NCI-H446 (cell line): ENCODE results near the gene MYO9B.
A peak's percentile ranks its signal among the peaks of the same experiment; 100 is the strongest.
"Not testable (repeated sequence)": the region's sequence is repeated elsewhere in the genome, so short reads cannot be mapped to it uniquely, and the experiment has no call there.

ENCODE experiments used
- DNase-seq, 2 experiments: peaks; one replicate each; lab custom pipeline; 2025; lab: John Stamatoyannopoulos, UW

MYO9B gene

DNA sequence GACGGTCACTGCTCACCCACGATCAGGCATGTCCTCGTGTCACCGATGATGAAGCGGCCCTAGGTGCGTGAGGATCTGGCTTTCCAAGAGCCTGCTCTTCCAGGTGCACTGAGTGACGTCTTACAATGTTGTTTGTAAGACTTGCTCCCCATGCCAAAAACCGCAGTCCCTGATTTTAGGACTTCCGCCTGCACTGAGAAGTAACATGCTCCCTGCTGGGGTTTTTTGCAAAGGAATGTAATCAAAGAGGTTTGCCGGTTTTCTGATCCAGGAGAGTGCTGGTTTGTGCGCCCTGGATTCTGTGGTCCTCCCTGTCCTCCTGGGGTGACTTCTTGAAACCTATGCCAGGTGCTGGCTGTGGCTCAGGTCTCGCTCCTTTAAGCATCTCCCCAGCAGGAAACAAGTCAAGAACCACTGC is 38.8 kb downstream of the MYO9B start:
- no peak for DNase-seq

DNA sequence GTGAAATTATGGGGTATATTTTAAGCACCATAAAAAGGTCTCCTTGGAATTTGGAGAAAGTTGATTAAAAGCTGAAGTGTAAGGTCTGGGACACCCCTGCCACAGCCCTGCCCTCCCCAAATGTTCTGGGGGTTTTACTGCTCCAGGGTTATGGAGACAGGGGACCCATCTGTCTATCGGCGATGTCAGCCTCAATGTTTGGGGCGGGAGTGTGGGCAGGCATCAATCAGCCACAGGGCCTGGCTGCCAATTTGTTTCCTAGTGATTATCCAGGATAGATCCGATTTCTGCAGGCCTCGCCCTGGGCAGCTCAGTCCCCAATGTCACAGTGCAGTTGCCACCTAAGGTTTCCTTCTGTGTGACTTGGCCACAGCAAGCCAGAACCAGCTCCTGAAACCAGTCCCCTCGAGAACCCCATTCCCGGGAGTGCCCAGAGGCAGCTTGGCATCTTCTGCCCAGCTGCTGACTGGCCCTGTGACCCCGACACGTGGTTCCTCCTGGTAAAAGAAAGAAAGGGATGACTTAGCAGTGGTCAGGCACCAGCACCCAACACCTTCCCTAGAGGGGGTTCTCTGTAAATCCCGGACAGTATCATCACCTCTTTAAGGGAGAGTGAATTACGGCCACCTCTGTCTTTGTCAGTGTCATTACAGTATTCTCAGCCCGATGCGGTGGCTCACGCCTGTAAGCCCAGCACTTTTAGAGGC is 41.6 kb downstream of the MYO9B start:
- DNase-seq = no peak

DNA sequence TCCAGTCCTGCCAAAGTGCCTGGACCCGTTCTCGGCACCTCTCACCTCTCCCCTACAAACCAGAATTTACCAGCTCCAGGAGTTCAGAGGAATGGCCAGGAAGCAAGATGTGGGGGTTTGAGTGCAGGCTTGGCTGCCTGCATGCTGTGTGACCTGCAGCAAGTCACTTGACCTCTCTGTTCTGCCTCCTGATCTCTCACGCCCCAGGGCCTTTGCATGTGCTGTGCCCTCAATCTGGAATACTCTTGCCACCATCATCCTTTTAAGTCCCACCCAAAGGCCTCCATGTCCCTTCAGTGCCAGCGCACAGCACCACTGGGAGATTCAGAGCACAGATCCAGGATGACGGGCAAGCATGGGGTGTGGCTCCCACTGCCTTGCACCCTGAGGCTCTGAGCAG is 43.4 kb downstream of the MYO9B start:
- DNase-seq = no peak

DNA sequence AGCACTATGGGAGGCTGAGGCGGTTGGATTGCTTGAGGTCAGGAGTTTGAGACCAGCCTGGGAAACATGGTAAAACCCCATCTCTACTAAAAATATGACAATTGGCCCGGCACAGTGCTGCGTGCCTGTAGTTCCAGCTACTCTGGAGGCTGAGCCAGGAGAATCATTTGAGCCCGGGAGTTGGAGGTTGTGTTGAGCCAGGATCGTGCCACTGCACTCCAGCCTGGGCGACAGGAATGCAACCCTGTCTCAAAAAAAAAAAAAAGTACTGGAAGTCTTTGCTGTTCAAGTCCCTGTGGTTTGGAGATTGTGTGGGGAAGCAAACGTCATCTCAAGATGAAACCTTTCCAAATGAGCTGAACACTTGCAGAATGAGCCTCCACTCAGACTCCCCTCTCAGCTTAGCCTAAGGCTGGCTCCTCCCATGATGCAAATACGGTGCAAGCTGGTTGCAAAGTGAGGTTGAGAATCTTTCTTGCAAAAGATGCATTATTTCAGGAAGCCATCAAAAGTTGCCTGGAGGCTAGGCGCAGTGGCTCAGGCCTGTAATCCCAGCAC is 46.2 kb downstream of the MYO9B start:
- DNase-seq = no peak

DNA sequence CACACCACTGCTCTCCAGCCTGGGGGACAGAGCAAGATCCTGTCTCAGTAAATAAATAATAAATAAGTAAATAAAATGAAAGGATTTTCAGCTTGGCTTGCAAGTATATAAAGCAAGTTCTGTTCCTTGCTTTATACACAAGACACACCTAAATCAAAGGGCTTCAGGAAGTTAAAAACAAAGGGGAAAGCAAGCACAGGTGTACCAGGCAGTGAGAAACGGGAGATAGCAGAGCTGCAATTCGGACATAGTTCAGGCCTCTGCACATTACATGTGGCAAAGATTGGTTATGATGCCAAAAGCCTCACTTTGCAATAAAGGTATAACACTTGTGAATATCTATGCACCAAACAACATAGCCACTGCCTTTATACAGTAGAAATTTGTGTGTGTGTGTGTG is 47.5 kb downstream of the MYO9B start:
- no peak for DNase-seq

DNA sequence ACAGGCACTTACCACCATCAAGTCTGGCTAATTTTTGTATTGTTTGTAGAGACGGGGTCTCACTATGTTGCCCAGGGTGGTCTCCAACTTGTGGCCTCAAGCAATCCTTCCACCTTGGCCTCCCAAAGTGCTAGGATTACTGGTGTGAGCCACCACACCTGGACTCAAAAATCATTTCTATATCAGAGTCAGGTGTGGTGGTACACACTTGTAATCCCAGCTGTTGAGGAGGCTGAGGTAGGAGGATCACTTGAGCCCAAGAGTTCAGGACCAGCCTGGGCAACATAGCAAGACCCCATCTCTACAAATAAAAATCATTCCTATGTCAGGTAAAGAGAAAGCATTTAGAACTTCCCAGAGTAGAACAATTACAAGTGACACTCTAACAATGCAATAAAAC is 48.4 kb downstream of the MYO9B start:
- DNase-seq = no peak

DNA sequence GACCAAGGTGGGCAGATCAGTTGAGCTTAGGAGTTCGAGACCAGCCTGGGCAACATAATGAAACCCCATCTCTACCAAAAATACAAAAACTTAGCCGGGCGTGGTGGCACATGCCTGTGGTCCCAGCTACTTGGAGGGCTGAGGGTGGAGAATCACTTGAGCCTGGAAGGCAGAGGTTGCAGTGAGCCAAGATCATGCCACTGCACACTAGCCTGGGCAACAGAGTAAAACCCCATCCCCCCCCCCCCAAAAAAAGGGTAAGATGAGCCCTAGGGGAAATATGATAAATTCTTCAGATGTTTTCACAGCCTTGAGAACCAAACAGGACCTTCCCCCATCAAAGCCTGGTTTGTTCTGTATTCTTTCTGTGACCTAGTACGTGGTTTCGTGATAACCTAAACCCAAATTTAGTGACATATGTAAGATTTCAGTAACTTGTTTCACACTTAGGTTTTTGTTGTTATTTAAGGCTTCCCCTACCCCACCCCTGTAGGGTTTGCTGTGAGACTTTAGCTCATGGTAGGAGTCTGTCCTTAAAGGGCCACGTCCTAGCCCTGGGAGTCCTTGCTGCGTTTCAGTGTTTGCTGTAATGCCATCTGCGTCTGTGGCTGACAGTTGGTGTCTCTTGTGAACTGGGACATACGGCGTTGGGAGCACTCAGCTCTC is 49.6 kb downstream of the MYO9B start:
- no peak for DNase-seq

DNA sequence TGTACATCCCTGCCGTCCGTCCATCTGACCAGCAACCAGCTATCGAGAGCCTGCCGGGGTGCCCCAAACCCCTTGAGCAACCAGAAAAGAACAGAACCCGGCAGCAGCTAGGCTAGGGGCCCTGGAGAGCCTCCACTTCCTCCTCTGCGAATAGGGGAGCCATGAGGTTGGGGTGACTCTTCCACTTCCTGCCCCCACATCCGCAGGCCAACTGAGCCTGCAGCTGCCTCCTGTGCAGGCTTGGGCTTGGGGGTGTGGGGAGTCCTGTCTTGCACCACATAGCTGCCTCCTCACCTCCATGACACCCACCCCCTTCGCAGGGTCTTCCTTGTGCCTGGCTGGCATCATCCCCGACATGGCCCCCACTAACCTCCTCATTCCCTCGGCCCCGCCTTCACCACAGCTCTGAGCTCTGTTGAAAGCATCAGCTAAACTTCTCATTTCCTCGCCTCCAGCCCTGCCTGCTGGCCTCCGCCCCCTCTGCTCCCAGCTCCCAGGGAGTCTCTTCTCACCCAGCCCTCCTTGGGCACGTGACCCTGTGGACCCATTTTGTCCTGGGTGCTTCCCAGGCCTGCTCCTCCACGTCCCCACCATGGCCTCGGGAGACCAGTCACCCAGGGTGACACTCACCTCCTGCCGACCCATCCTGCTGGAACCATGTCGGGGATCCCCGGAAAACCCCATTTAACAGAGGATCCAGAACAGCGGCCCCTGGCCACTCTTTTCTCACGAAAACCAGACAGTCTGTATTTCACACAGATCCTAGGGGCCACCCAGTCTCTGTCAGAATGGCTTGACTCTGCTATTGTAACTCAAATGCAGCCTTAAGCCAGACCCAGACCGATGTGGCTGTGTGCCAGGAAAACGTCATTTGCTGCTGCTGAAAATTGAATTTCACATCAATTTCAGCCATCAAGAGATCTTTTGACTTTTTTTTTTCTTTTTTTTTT is 50.4 kb downstream of the MYO9B start:
- DNase-seq = peak in 1 of 2 experiments; percentile 26

DNA sequence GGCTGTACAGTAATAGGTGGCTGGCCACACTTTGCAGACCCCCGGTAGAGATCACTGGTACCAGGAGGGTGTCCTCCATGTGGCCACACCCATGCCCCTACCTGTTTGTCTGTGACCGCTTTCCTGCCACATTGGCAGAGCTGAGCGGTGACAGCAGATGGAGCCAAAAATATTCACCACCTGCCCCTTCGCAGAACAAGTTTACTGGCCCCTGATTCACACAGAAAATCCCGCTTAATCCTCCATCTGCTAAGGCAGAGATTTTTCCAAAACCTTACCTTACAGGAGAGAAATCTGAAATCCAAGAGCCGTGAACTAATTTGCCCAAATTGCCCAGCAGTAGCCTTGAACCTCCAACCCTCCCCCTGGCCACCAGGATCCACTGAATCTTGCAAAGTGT is 52.1 kb downstream of the MYO9B start:
- DNase-seq = no peak

DNA sequence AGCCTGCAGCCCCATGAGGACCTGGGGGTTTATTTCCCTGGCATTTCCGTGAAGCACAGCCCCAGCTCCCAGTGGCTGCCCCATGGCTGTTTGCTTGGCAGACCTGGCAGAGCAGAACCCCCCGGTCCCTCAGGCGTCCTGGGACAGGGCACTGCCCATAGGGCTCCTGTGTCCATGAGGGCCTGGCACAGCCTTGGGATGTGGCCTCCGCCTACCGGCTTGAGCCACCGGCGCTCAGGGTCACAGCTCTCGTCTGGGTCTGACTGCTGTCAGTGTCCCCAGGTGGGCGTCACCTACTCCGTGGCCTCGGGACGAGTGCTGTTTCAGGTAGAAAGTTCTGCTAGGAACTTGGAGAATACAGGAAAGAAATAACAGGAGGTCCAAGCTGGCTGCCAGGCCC is 52.8 kb downstream of the MYO9B start:
- no peak for DNase-seq

DNA sequence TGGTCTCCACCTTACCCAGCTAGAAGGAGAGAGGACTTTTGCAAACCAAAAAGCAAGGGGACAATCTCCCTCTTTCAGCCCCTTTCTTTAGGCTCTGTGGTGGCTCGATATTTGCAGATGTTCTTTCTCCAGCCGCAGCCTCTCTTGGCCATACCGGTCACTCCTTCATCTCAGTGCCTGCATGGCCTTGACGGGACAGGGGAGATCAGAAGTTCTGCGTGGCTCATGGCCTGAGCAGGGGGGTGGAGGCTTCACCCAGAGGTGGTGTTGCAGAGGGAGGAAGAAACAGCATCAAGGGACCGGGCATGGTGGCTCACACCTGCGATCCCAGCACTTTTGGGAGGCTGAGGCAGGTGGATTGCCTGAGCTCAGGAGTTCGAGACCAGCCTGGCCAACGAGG is 53.2 kb downstream of the MYO9B start:
- DNase-seq = no peak

DNA sequence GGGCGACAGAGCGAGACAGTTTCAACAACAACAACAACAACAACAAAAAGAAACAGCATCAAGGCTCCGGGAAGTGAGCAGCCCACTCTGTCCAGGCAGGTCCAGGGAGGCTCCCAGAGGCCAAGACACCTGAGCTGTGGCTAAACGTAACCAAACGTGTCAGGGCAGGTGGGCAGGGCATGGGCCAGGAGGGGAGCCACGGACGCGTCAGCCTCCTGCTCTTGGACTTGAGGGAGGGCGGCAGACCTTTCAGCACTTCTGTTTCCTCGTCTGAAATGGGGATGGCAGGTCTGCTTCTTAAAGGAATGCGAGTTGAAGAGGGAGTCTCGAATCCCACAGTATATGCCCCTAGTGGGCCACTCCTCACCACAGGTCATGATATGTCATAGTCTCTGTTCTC is 53.8 kb downstream of the MYO9B start:
- DNase-seq = no peak

DNA sequence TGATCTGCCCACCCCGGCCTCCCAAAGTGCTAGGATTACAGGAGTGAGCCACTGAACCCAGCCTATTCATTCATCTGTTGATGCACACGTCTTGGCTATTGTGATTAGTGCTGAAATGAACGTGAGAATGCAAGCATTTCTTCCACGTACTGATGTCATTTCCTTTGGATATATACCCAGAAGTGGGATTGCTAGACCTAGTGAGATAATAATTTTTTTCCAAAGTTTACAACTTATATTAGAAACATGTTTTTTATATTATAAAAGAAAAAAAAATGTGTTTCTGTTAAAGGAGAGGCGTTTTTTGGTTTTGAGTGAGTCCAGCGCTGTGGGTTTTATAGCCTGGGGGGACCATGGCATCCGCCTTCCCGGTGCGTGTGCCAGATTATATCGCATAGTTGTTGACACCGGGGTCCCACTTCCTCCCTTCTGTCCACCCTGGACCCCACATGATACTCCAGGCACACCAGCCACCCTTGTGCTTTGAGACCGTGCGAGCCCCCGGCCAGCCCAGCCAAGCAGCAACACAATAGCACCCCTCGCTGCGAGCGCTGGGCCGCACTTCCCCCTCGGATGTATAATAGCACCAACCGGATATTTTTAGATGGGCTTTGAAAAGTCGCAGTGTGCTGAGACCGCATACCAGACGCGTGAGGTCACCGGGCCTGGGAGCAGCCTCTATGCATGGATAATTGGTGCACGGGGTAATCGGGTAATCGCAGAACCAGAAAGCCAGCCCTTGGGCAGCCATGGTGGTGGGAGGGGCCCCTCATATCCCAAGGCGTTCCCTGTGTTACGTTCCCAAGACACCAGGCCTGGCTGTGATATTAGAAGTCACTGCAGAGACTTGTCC is 59.6 kb downstream of the MYO9B start:
- DNase-seq = peak in 1 of 2 experiments; percentile 35

DNA sequence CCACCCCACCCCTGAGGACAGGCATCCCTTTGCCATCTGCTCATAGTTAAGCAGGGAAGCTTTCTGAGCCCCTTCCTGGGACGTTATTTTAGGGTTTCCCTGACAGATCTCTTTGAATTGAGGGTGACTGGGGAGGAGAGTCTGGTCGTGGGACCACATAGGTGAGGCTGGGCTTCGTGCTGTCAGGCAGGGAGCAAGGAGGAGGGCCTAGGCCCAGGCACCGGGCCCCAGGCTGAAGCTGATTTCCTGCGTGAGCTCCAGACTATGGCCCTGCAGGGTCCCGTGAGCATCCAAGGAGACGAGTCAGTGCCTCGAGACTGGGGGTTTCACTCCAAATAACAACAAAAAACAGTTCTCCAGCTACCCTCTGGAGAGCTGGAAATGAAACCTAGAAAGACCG is 60.4 kb downstream of the MYO9B start:
- DNase-seq = no peak

DNA sequence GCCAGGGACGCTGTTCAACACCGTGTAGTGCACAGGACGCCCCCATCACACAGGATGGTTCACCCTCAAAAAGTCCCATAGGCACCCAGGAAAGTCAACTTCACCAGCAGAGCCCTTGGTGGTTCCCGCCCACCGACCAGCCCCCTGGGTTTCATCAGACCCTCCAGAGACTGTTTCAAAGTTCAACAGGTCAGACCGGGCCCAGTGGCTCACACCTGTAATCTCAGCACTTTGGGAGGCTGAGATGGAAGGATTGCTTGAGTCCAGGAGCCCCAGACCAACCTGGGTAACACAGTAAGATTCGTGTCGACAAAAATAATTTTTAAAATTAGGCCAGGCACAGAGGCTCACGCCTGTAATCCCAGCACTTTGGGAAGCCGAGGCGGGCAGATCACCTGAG is 61.0 kb downstream of the MYO9B start:
- DNase-seq = no peak

DNA sequence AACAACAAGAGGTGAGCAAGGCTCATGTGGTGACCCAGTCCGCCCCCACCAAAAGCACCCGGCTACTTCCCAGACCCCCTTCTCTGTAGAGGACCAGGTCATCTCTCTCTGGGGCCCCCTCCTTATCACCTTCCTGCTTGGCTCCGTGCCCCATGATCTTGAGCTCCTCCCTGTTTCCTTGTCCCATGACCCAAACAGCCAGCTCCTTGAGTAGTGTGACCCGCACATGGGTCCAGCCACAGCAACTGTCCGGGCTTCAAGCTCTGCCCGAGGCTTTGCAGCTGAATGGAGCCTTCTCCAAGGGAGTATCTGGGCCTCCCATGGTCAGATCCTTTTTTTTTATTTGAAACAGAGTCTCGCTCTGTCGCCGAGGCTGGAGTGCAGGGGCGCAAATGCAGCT is 61.8 kb downstream of the MYO9B start:
- DNase-seq = no peak

DNA sequence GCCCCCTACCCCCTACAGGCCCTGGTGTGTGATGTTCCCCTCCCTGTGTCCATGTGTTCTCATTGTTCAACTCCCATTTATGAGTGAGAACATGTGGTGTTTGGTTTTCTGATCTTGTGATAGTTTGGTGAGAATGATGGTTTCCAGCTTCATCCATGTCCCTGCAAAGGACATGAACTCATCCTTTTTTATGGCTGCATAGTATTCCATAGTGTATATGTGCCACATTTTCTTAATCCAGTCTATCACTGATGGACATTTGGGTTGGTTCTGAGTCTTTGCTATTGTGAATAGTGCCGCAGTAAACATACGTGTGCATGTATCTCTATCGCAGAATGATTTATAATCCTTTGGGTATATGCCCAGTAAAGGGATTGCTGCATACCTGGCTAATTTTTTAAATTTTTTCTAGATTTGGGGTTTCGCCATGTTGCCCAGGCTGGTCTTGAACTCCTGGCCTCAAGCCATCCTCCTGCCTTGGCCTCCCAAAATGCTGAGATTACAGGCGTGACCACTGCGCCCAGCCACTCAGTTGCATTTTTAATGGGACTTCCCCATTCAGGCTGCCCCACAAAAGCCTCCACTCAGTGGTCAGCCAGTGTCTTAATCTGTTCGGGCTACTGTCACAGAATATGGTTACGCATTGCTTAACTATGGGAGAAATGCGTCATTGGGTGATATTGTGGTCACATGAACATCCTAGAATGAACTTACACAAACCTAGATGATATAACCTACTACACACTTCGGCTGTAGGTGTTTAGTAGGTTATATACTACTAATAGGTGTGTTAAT is 62.7 kb downstream of the MYO9B start:
- DNase-seq = not testable (repeated sequence)

DNA sequence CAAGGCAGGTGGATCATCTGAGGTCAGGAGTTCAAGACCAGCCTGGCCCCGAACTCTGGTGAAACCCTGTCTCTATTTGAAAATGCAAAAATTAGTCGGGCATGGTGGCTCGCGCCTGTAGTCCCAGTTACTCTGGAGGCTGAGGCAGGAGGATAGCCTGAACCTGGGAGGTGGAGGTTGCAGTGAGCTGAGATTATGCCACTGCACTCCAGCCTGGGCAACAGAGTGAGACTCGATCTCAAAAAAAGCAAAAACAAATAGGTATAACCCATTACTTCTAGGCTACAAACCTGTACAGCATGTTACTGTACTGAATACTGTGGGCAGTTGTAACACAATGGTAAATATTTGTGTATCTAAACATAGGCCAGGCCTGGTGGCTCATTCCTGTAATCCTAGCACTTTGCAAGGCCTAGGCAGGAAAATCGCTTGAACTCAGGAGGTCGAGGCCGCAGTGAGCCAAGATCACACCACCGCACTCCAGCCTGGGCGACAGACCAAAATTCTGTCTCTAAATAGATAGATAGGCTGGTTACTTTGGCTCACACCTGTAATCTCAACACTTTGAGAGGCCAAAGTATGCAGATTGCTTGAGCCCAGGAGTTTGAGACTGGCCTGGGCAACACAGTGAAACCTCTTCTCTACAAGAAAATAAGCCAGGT is 63.5 kb downstream of the MYO9B start:
- no peak for DNase-seq

DNA sequence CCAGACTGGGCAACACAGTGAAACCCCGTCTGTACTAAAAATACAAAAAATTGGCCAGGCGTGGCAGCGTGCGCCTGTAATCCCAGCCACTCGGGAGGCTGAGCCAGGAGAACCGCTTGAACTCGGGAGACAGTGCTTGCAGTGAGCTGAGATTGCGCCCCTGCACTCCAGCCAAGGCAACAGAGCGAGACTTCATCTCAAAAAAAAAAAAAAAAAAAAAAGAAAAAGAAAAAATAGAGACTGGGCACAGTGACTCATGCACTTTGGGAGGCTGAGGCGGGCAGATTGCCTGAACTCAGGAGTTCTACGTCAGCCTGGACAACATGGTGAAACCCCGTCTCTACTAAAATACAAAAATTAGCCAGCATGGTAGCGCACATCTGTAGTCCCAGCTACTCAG is 69.2 kb downstream of the MYO9B start:
- peak; percentile 27 to 35 for DNase-seq
